ENCODE data around the gene ACOXL.
"Not testable (repeated sequence)": the region's sequence is repeated elsewhere in the genome, so short reads cannot be mapped to it uniquely, and the experiment has no call there.

ACOXL gene

GRCh38 chr2:111028720-111029119 lies 296.3 kb downstream of the ACOXL start:
- DNase-seq: no peak

GRCh38 chr2:111029181-111029927 lies 297.0 kb downstream of the ACOXL start:
- DNase-seq: no peak

- DNase-seq: no peak
These were observed 298.0 kb downstream of the ACOXL start for GRCh38 chr2:111030260-111030891.

GRCh38 chr2:111030945-111031344 lies 298.6 kb downstream of the ACOXL start:
- no peak for DNase-seq

- DNase-seq: no peak
These were observed 299.4 kb downstream of the ACOXL start for GRCh38 chr2:111031546-111032478.

- no peak for DNase-seq
These were observed 300.5 kb downstream of the ACOXL start for GRCh38 chr2:111032721-111033429.

- DNase-seq: no peak
These were observed 301.8 kb downstream of the ACOXL start for GRCh38 chr2:111034146-111034545.

- no peak for DNase-seq
These were observed 302.2 kb downstream of the ACOXL start for GRCh38 chr2:111034606-111035005.

GRCh38 chr2:111035830-111036441 lies 303.6 kb downstream of the ACOXL start:
- no peak for DNase-seq

GRCh38 chr2:111037128-111037527 lies 304.8 kb downstream of the ACOXL start:
- no peak for DNase-seq

GRCh38 chr2:111039628-111040383 lies 307.4 kb downstream of the ACOXL start:
- no peak for DNase-seq

- DNase-seq: no peak
These were observed 309.2 kb downstream of the ACOXL start for GRCh38 chr2:111041398-111042202.

- no peak for DNase-seq
These were observed 309.9 kb downstream of the ACOXL start for GRCh38 chr2:111042261-111042660.

GRCh38 chr2:111042772-111043771 lies 310.7 kb downstream of the ACOXL start:
- no peak for DNase-seq

GRCh38 chr2:111044066-111044465 lies 311.7 kb downstream of the ACOXL start:
- no peak for DNase-seq

- not testable (repeated sequence) for DNase-seq
These were observed 312.9 kb downstream of the ACOXL start for GRCh38 chr2:111045236-111045635.

GRCh38 chr2:111045771-111046444 lies 313.5 kb downstream of the ACOXL start:
- no peak for DNase-seq

- no peak for DNase-seq
These were observed 314.3 kb downstream of the ACOXL start for GRCh38 chr2:111046670-111047069.
